NCI-H1694 (cell line): ENCODE data around the gene COG2.

Experiments used
- DNase-seq: peaks from one replicate; lab custom pipeline; 2025; lab: John Stamatoyannopoulos, UW

COG2 gene

GRCh38 chr1:230701895-230702768 is 59.9 kb downstream of the COG2 start:
- DNase-seq = no peak

GRCh38 chr1:230702934-230703678 is 60.8 kb downstream of the COG2 start:
- no peak for DNase-seq

- DNase-seq = no peak
These were observed 61.6 kb downstream of the COG2 start for GRCh38 chr1:230703679-230704385.

- no peak for DNase-seq
These were observed 62.5 kb downstream of the COG2 start for GRCh38 chr1:230704830-230705229.

- DNase-seq = no peak
These were observed 63.2 kb downstream of the COG2 start for GRCh38 chr1:230705289-230706019.

GRCh38 chr1:230706020-230706699 is 63.9 kb downstream of the COG2 start:
- DNase-seq = no peak

GRCh38 chr1:230706887-230707731 is 64.8 kb downstream of the COG2 start:
- DNase-seq = no peak

- DNase-seq = no peak
These were observed 65.7 kb downstream of the COG2 start for GRCh38 chr1:230707732-230708630.

- no peak for DNase-seq
These were observed 66.6 kb downstream of the COG2 start for GRCh38 chr1:230708631-230709580.

- DNase-seq = no peak
These were observed 67.6 kb downstream of the COG2 start for GRCh38 chr1:230709619-230710542.

- DNase-seq = no peak
These were observed 68.2 kb downstream of the COG2 start for GRCh38 chr1:230710543-230710904.

GRCh38 chr1:230711245-230711644 is 69.0 kb downstream of the COG2 start:
- DNase-seq = no peak

GRCh38 chr1:230712470-230712942 is 70.2 kb downstream of the COG2 start:
- no peak for DNase-seq

- no peak for DNase-seq
These were observed 70.9 kb downstream of the COG2 start for GRCh38 chr1:230713138-230713537.

GRCh38 chr1:230713547-230713914 is 71.2 kb downstream of the COG2 start:
- DNase-seq = no peak

- no peak for DNase-seq
These were observed 71.9 kb downstream of the COG2 start, which contains the start of gene AGT for GRCh38 chr1:230713915-230714764. Gene AGT, minus strand, starts transcription at chr1:230714122. Its CDS starts 3,299 bp downstream, at chr1:230710823.
